Hepatocyte (in vitro differentiated cells): Measurements from ENCODE around the gene PMS2. TPM values are rescaled to one million over a fixed set of nuclear protein-coding genes. Genes with fewer than 3 reads are reported as not detected.

ENCODE experiments used
- DNase-seq: peaks from one replicate; pipeline ENCODE4 v3.0.0-alpha.2; 2016; ENCODE audit warnings: low spot score
- H2AFZ ChIP-seq: fragments of 200-600 bp; sonication (generic); 2 replicates; pipeline ENCODE4 v1.6.0; 2016; ENCODE audit warnings: antibody characterized with exemption, mild to moderate bottlenecking
- H3K27ac ChIP-seq: fragments of 200-600 bp; sonication (generic); 2 replicates; pipeline ENCODE4 v1.5.1; 2016; ENCODE audit warnings: mild to moderate bottlenecking
- H3K27me3 ChIP-seq: fragments of 200-600 bp; sonication (generic); 2 replicates; pipeline ENCODE4 v1.6.1; 2016
- H3K36me3 ChIP-seq: fragments of 200-600 bp; sonication (generic); replicated peaks from 2 replicates; pipeline ENCODE4 v1.5.1; 2016; ENCODE audit warnings: low read depth; ENCODE audit not compliant: insufficient read depth
- H3K4me1 ChIP-seq: fragments of 200-600 bp; sonication (generic); 2 replicates; pipeline ENCODE4 v1.5.1; 2016; ENCODE audit warnings: mild to moderate bottlenecking, moderate library complexity; ENCODE audit not compliant: insufficient read depth
- H3K4me2 ChIP-seq: fragments of 200-600 bp; sonication (generic); 2 replicates; pipeline ENCODE4 v1.6.0; 2016
- H3K4me3 ChIP-seq: fragments of 200-600 bp; sonication (generic); 2 replicates; pipeline ENCODE4 v1.5.1; 2016; ENCODE audit warnings: mild to moderate bottlenecking
- H3K79me2 ChIP-seq: fragments of 200-600 bp; sonication (generic); 2 replicates; pipeline ENCODE4 v1.6.0; 2017; ENCODE audit warnings: mild to moderate bottlenecking
- H3K9me2 ChIP-seq: fragments of 200-600 bp; sonication (generic); replicated peaks from 2 replicates; pipeline ENCODE4 v1.6.0; 2017; ENCODE audit warnings: mild to moderate bottlenecking; ENCODE audit not compliant: insufficient read depth
- H3K9me3 ChIP-seq: fragments of 200-600 bp; sonication (generic); 2 replicates; pipeline ENCODE4 v1.5.1; 2016; ENCODE audit warnings: low read depth, mild to moderate bottlenecking
- H4K20me1 ChIP-seq: fragments of 200-600 bp; sonication (generic); 2 replicates; pipeline ENCODE4 v1.6.0; 2016; ENCODE audit warnings: mild to moderate bottlenecking; ENCODE audit not compliant: insufficient read depth, poor library complexity, severe bottlenecking
- EZH2 ChIP-seq: fragments of 200-600 bp; sonication (generic); IDR thresholded peaks from 2 replicates; pipeline ENCODE4 v1.6.1; 2016; ENCODE audit warnings: antibody characterized with exemption, mild to moderate bottlenecking, borderline replicate concordance
- EZH2phosphoT487 ChIP-seq: fragments of 200-600 bp; sonication (generic); IDR thresholded peaks from one replicate; pipeline ENCODE4 v1.6.1; 2018; ENCODE audit warnings: antibody characterized with exemption, mild to moderate bottlenecking, low read depth, moderate library complexity; ENCODE audit not compliant: unreplicated experiment, severe bottlenecking
- WGBS: methylation state at CpG from one replicate; pipeline ENCODE4 v1.1.6; 2016; ENCODE audit warnings: low lambda C conversion rate; ENCODE audit errors: missing lambda C conversion rate; 5-methylcytosine and 5-hydroxymethylcytosine counted together
- polyA plus RNA-seq: library from polyadenylated mRNA; unstranded; fragments of >200 nt; fragmentation: Nextera tagmentation; extraction: Ambion mirVana; gene quantifications from 2 replicates; pipeline ENCODE4 v1.2.1, GENCODE V29; 2016
- total RNA-seq: library from RNA; depleted of rRNA; stranded (reverse); fragments of >200 nt; gene quantifications from 2 replicates; pipeline ENCODE4 v1.2.3, GENCODE V29; 2014
- TF ChIP-seq, protein P1 (sequence below): fragments of 200-600 bp; sonication (generic); IDR thresholded peaks from 2 replicates; pipeline ENCODE4 v1.5.1; 2016; ENCODE audit warnings: antibody characterized with exemption, mild to moderate bottlenecking; ENCODE audit not compliant: poor library complexity

The PMS2 gene
- total and polyA plus RNA-seq, 2 experiments from 2014 or later: 5.8 to 13.9 TPM

DNA sequence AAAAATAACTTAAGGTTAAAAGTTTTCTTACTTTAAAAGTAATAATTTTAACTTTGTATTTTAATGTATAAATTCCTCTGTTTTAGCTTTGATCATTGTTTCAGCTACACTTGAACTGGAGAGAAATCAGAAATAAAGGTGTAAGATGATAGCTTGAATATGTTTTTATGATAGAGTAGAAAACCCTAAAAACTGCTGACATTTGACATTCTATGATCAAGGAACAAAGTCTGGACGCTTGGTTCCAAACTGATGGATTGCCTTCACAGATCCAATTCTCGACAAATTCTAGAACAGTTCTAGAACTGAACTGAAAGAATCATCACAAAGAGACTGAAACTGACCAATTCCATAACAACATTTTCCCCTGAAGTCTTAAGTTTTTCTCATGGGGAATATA, 22.1 kb upstream of the PMS2 start, which contains the start of gene ANKRD61:
Gene ANKRD61 (plus strand): TSS at position 389 of the 400 bp plus-strand sequence. CDS start 0 bp downstream, at position 389.
- Histone ChIP-seq H3K79me2 (peaks cover 10% of the 10 kb centered on the region), H4K20me1 (peaks cover 4% of the 10 kb centered on the region), H2AFZ (no peak within 1 kb of the TSS), H3K4me1 (no peaks in the 10 kb centered on the region), H3K36me3 (no peaks in the 10 kb centered on the region), H3K4me3 (no peak within 1 kb of the TSS), H3K4me2 (no peak within 1 kb of the TSS), H3K27me3 (no peaks in the 10 kb centered on the region), H3K27ac (no peak within 1 kb of the TSS), H3K9me2 (no peaks in the 10 kb centered on the region), H3K9me3 (no peaks in the 10 kb centered on the region)
- TF ChIP-seq EZH2phosphoT487: no peak
- TF ChIP-seq EZH2: no peak
- TF ChIP-seq, protein P1, sequence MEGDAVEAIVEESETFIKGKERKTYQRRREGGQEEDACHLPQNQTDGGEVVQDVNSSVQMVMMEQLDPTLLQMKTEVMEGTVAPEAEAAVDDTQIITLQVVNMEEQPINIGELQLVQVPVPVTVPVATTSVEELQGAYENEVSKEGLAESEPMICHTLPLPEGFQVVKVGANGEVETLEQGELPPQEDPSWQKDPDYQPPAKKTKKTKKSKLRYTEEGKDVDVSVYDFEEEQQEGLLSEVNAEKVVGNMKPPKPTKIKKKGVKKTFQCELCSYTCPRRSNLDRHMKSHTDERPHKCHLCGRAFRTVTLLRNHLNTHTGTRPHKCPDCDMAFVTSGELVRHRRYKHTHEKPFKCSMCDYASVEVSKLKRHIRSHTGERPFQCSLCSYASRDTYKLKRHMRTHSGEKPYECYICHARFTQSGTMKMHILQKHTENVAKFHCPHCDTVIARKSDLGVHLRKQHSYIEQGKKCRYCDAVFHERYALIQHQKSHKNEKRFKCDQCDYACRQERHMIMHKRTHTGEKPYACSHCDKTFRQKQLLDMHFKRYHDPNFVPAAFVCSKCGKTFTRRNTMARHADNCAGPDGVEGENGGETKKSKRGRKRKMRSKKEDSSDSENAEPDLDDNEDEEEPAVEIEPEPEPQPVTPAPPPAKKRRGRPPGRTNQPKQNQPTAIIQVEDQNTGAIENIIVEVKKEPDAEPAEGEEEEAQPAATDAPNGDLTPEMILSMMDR: no peak
- 90% methylated on average over 2 of the region's 2 CpGs for WGBS
- DNase-seq: no peak

DNA sequence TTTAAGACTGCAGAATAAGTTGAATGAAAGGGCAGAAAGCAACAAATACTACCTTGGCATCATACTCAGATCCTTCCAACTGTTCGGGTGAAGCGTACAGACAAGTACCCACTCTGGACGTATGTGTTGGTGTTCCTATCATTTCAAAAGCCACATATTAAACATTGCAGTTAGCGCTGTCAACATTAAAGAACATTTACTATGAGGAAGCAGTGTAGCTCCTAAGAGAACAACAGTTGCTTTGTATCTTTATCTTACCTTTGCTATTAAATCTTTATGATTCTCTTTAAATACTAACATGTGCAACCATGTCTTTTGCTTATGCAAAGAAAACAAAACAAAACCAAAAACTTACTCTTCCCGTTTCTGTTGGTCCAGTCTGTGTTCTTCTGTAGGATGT, 19.7 kb upstream of the PMS2 start:
- peaks cover 4% of the 10 kb centered on the region for H4K20me1 ChIP-seq
- no peaks in the 10 kb centered on the region for H3K9me2 ChIP-seq
- no peaks in the 10 kb centered on the region for H3K27me3 ChIP-seq
- no peaks in the 10 kb centered on the region for H3K4me1 ChIP-seq
- H3K9me3 ChIP-seq: no peaks in the 10 kb centered on the region
- H3K36me3 ChIP-seq: no peaks in the 10 kb centered on the region
- no peak overlapping the region for H3K4me3 ChIP-seq
- DNase-seq: no peak
- 94% methylated on average over 5 of the region's 5 CpGs for WGBS
- TF ChIP-seq, protein P1: no peak
- TF ChIP-seq EZH2phosphoT487: no peak
- no peak for TF ChIP-seq EZH2
- no peak overlapping the region for H2AFZ ChIP-seq
- peaks cover 6% of the 10 kb centered on the region for H3K79me2 ChIP-seq
- H3K27ac ChIP-seq: no peak overlapping the region
- H3K4me2 ChIP-seq: no peak overlapping the region

DNA sequence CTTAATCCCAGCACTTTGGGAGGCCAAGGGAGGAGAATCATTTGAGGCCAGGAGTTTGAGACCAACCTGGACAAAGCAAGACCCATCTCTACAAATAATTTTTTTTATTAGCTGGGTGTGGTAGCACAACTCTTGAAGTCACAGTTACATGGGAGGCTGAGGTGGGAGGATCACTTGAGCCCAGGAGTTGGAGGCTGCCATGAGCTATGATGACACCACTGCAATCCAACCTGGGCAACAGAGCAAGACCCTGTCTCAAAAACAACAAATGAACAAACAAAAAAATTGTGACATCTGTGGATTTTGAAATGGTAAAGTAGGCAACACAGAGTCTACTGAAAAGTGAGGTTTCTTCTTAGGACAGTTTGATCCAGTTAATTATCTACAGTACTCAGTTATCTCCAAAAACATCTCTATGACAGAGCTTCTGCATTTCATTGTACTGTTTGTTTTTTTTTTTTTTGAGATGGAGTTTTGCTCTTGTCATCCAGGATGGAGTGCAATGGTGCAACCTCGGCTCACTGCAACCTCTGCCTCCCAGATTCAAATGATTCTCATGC, 19.0 kb upstream of the PMS2 start:
- Histone ChIP-seq H3K36me3 (no peaks in the 10 kb centered on the region), H3K27me3 (no peaks in the 10 kb centered on the region), H3K4me1 (no peaks in the 10 kb centered on the region), H3K4me3 (no peak overlapping the region), H3K4me2 (no peak overlapping the region), H3K79me2 (peaks cover 3% of the 10 kb centered on the region), H3K9me3 (no peaks in the 10 kb centered on the region), H2AFZ (no peak overlapping the region), H3K27ac (no peak overlapping the region), H4K20me1 (peaks cover 4% of the 10 kb centered on the region), H3K9me2 (no peaks in the 10 kb centered on the region)
- 92% methylated on average over 1 of the region's 1 CpG for WGBS
- no peak for DNase-seq
- TF ChIP-seq EZH2phosphoT487 (no peak), EZH2 (no peak)
- TF ChIP-seq, protein P1: no peak
